KG1 (cell line): Measurements from ENCODE around the gene IRAG1.

Source experiments
- DNase-seq: peaks from one replicate; lab custom pipeline; 2025; lab: John Stamatoyannopoulos, UW

The IRAG1 gene

DNA sequence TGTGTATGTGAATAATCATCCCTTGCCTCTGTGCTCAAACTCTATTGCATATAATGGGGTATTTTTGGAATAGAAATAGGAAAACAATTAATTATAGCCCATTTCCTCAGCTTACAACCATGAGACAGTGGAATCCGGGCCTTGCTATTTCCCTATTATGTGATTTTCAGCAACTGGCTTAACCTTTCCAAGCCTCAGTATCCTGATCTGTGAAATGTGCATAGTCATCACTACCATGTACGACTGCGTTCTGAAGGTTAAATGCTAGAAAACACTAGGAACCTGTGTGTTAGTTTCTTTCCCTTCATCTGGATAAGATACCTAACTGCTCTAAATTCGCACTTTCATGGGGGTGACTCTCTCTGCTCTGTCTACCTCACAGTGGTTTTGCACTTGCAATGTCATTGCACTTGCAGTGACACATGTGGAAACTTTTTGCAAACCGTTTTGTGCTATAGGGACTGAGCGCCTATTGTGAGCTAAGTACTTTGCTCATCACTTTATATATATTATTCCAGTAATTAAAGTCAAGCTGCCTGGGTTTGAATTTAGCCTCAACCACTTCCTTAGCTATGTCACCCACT is 48.3 kb downstream of the IRAG1 start:
- no peak for DNase-seq
